ENCODE results near the gene AIFM2.
"Not testable (repeated sequence)": the region's sequence is repeated elsewhere in the genome, so short reads cannot be mapped to it uniquely, and the experiment has no call there.

Gene AIFM2

GRCh38 chr10:70132098-70133029 lies at the start of gene AIFM2:
Gene AIFM2 (minus strand): TSS chr10:70132825. CDS start chr10:70124084, 8,741 bp downstream.
- peak; percentile 65 for DNase-seq (ENCODE audit: low read depth)

- not testable (repeated sequence) for DNase-seq (ENCODE audit: low read depth)
These were observed 46.6 kb upstream of the AIFM2 start for GRCh38 chr10:70179209-70179608.

GRCh38 chr10:70178139-70178725 lies 45.6 kb upstream of the AIFM2 start:
- no peak for DNase-seq (ENCODE audit: low read depth)

- peak; percentile 12 for DNase-seq (ENCODE audit: low read depth)
These were observed 43.8 kb upstream of the AIFM2 start for GRCh38 chr10:70176441-70176840.

- DNase-seq (ENCODE audit: low read depth): no peak
These were observed 42.9 kb upstream of the AIFM2 start for GRCh38 chr10:70175516-70175915.

- DNase-seq (ENCODE audit: low read depth): no peak
These were observed 41.6 kb upstream of the AIFM2 start for GRCh38 chr10:70174058-70174741.

- DNase-seq (ENCODE audit: low read depth): no peak
These were observed 37.2 kb upstream of the AIFM2 start for GRCh38 chr10:70169649-70170364.

GRCh38 chr10:70169011-70169410 lies 36.4 kb upstream of the AIFM2 start:
- DNase-seq (ENCODE audit: low read depth): no peak

- DNase-seq (ENCODE audit: low read depth): peak; percentile 30
These were observed 34.6 kb upstream of the AIFM2 start for GRCh38 chr10:70167246-70167645.

GRCh38 chr10:70166394-70166793 lies 33.8 kb upstream of the AIFM2 start:
- DNase-seq (ENCODE audit: low read depth): no peak

GRCh38 chr10:70164163-70164562 lies 31.5 kb upstream of the AIFM2 start:
- no peak for DNase-seq (ENCODE audit: low read depth)

GRCh38 chr10:70163448-70163847 lies 30.8 kb upstream of the AIFM2 start:
- no peak for DNase-seq (ENCODE audit: low read depth)

- peak; percentile 47 for DNase-seq (ENCODE audit: low read depth)
These were observed 30.2 kb upstream of the AIFM2 start for GRCh38 chr10:70162892-70163201.

GRCh38 chr10:70162151-70162891 lies 29.7 kb upstream of the AIFM2 start:
- DNase-seq (ENCODE audit: low read depth): peak; percentile 54

- DNase-seq (ENCODE audit: low read depth): no peak
These were observed 28.2 kb upstream of the AIFM2 start for GRCh38 chr10:70160798-70161197.

GRCh38 chr10:70159366-70159765 lies 26.7 kb upstream of the AIFM2 start:
- not testable (repeated sequence) for DNase-seq (ENCODE audit: low read depth)

GRCh38 chr10:70158113-70158512 lies 25.5 kb upstream of the AIFM2 start:
- DNase-seq (ENCODE audit: low read depth): no peak

GRCh38 chr10:70155255-70155838 lies 22.7 kb upstream of the AIFM2 start:
- DNase-seq (ENCODE audit: low read depth): no peak

- no peak for DNase-seq (ENCODE audit: low read depth)
These were observed 15.9 kb upstream of the AIFM2 start for GRCh38 chr10:70148516-70148915.

GRCh38 chr10:70147259-70147625 lies 14.6 kb upstream of the AIFM2 start:
- no peak for DNase-seq (ENCODE audit: low read depth)
